Measurements from ENCODE around the gene TIMM44.

- TF ChIP-seq CTCF (IDR thresholded peaks at IDR 0.05): no peak
- TF ChIP-seq POLR2A (IDR thresholded peaks at IDR 0.05): no peak
These were observed 19.9 kb downstream of the TIMM44 start for GRCh38 chr19:7923295-7924191.

All from ovary (tissue), 3 donors.